Gastroesophageal sphincter (tissue), 3 donors: ENCODE measurements around the gene COL4A2.

Experiments
- CTCF ChIP-seq, 4 experiments: fragments of 200-600 bp in 2 of 4; fragments of 450-650 bp in 2 of 4; sonication (generic) in 1 of 4; IDR thresholded peaks; one replicate each; pipeline ENCODE4 v1.5.1; 2017 to 2019; ENCODE audit warnings: antibody characterized with exemption in 4 of 4, mild to moderate bottlenecking in 2 of 4, moderate library complexity in 2 of 4
- POLR2A ChIP-seq, 2 donors: fragments of 450-650 bp; IDR thresholded peaks; one replicate each; pipeline ENCODE4 v1.6.1; 2017; ENCODE audit warnings: antibody characterized with exemption in 2 of 2, mild to moderate bottlenecking in 2 of 2, moderate library complexity in 1 of 2
- POLR2AphosphoS5 ChIP-seq: sonication (generic); formaldehyde crosslinking; IDR thresholded peaks from one replicate; pipeline ENCODE4 v1.6.1; 2017; ENCODE audit warnings: antibody characterized with exemption

GRCh38 chr13:110495881-110496280 lies 188.8 kb downstream of the COL4A2 start:
- TF ChIP-seq CTCF (IDR thresholded peaks at IDR 0.05) (no peak), POLR2A (IDR thresholded peaks at IDR 0.05) (no peak), POLR2AphosphoS5 (no peak)
